HG03108 (cell line): ENCODE results near the gene ZNHIT3.
"Not testable (repeated sequence)": the region's sequence is repeated elsewhere in the genome, so short reads cannot be mapped to it uniquely, and the experiment has no call there.

Experiments used
- ATAC-seq: cut with Tn5 transposase; IDR thresholded peaks from one replicate; pipeline ENCODE4 v1.9.1; 2021; ENCODE audit warnings: moderate library complexity; ENCODE audit not compliant: unreplicated experiment

ZNHIT3 gene

GRCh38 chr17:36486204-36487194, at the start of gene ZNHIT3:
Gene ZNHIT3, plus strand, starts transcription at chr17:36486681. Its CDS starts 19 bp downstream, at chr17:36486700.
- peak; percentile 89 for ATAC-seq

- ATAC-seq: not testable (repeated sequence)
Observed at GRCh38 chr17:36441792-36442191, 44.7 kb upstream of the ZNHIT3 start.

- ATAC-seq: no peak
Observed at GRCh38 chr17:36443777-36444176, 42.7 kb upstream of the ZNHIT3 start.

DNA sequence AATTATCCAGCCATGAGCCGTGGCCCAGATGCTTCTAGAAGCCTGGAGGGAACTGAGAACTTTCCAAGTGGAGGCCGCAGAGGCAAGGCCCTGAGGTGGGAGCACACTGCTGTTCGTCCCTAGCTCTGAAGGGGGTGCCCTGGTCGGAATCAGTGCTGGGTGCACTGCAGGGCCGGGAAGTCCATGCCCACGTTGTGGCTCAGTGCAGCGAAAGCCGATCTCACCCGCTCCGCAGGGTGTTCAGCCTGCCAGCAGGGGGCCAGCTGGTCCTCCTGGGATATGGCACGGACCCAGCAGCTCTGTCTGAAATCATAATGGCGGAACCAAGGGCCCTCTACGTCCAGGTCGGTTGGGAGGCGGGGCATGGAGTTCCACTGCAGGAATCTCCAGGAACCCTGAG, 36.5 kb upstream of the ZNHIT3 start:
- ATAC-seq: not testable (repeated sequence)

DNA sequence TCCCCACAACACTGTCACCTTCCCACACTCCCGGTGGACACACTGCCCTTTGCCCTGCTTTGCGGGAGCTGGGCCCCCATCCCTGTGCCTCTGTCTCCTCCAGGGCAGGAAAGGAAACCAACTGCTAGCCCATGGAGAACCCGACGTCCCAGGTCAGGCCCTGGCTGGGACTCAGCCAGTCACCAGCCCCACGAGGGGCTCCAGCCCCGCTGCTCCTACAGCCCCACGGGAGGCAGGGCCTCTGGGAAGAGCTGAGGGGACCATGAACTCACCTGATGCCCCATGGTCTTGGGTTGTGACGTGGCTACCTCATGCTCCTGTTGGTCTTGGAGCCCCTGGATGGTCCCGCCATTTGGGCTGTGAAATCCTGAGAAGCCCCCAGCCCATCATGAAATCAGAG, 33.6 kb upstream of the ZNHIT3 start:
- ATAC-seq: not testable (repeated sequence)

DNA sequence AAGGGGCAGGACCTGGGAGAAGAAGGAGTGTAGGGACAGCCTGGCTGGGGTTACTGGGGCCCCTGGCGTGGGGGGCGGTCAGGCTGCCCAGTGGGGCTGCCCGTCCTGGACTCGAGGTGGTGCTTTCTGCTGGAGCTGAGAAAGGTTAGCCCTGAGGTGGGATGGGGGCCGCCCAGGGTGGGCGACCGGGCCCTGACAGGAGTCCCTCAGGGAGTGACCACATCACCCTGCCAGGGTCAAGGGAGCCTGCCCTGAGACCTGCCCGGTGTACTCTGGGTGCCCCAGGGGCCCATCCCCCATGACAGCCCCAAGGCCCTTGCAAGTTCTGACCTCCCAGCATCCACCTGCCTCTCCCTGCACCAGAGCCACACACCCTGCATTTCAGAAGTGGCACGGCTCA, 28.8 kb upstream of the ZNHIT3 start:
- not testable (repeated sequence) for ATAC-seq

DNA sequence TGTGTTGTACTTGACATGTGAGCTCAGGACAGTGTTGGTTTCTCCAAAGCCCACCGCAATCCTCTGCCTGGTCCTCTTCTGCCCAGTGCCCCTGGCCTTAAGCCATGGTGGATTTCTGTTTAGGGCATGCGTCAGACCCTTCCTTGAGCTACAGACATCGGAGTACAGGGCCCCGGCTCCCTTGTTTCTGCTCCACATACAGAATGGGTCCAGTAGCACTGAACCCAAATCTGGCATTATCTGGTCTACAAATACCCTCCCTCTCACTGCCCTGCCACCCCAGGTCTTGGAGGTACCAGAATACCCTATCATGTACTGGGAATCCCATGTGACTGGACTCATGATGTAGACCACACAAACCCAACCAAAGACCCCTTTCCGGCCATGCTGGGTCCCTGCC, 27.4 kb upstream of the ZNHIT3 start:
- no peak for ATAC-seq

DNA sequence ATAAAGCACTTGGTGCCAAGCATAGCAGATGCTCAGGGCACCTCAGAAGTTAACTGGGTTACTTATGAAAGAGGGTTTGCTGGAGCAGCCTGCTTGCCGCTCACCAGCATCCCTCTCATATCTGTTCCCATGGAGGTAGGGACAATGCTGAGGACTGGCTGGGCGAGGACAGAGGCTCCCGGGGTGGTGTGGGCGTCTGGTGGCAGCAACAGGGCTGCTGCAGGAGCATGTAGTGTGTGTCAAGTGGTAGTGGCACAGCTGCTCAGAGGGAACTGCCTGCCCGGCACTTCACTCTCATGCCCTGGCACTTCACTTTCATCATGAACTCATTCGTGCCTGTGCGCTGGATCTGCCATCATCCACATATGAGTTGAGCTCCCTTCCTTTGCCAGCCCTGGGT, 26.9 kb upstream of the ZNHIT3 start:
- ATAC-seq: no peak

- no peak for ATAC-seq
Observed at GRCh38 chr17:36460265-36460937, 26.1 kb upstream of the ZNHIT3 start.

- no peak for ATAC-seq
Observed at GRCh38 chr17:36461330-36462110, 25.0 kb upstream of the ZNHIT3 start.

- no peak for ATAC-seq
Observed at GRCh38 chr17:36463916-36464764, 22.3 kb upstream of the ZNHIT3 start.

DNA sequence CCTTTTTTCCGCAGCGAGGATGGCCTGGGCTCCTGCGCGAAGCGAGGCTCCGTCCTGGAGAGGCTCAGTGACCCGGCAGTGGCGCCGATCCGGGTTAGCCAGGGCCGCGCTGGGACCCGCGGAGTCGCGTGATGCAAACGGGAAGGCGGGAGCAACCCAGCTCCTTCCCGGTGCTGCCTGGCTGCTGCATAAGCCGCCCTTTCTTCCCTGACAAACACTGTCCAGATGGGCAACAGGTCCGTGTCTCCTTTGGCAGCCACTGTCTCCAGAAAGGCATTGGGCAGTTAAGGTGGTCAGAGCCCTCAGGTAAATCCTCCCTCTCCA, 21.8 kb upstream of the ZNHIT3 start:
- ATAC-seq: no peak

GRCh38 chr17:36468903-36469635, 17.4 kb upstream of the ZNHIT3 start:
- no peak for ATAC-seq

DNA sequence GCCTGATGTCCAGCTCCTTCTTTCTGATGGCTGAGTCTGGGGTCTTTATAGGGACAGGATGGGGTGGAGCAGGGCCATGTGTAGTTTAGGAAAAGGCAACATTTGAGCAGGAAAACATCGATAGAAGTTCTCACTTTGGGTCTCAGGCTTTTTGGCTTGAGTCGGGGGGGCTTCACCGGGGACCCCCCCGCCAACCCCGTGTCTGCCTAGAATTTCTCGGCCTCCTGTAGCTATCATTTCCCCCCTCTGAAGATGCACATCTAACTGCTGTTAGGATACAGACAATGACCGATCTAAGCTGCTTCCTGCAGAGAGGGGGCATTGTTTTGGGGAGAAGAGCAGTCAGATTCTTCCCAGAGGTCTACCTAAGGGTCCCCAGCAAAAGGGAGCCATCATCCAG, 16.7 kb upstream of the ZNHIT3 start:
- no peak for ATAC-seq

DNA sequence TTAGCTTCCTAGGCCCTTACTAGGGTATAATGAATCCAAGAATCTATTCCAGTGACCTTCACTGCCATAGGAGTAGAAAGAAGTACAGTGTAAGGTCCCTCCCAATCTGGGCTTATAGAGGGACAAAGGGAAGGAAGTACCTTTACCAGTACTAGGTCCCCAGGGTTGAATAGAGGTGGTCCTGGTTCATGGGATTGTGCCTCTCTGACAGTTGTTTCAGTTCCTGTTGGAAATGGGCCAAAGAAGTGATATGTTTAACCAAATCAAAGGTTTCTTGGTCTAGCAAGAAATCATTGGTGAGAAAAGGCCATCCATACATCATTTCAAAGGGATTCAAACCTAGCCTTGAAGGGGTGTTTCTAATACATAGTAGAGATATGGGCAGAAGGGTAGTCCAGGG, 16.0 kb upstream of the ZNHIT3 start:
- ATAC-seq: no peak

DNA sequence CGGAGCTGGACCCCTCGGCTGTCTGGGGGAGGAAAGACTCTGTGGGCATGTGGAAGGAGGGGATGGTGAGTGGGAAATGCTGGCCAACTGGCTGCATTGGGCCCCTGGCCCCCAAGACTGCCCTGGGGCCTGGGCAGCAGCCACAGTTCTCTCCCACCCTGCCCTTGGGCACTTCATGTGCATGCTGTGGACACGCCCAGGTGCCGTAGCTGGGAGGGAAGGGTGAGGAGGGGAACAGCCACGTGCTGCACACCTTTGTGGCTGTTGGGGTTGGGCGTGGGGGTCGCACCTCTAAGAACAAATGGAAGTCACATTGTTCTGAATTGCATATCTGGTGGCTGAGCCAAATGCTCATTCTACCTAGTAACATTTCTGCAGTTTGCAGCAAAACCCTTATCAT, 11.9 kb upstream of the ZNHIT3 start:
- ATAC-seq: no peak

DNA sequence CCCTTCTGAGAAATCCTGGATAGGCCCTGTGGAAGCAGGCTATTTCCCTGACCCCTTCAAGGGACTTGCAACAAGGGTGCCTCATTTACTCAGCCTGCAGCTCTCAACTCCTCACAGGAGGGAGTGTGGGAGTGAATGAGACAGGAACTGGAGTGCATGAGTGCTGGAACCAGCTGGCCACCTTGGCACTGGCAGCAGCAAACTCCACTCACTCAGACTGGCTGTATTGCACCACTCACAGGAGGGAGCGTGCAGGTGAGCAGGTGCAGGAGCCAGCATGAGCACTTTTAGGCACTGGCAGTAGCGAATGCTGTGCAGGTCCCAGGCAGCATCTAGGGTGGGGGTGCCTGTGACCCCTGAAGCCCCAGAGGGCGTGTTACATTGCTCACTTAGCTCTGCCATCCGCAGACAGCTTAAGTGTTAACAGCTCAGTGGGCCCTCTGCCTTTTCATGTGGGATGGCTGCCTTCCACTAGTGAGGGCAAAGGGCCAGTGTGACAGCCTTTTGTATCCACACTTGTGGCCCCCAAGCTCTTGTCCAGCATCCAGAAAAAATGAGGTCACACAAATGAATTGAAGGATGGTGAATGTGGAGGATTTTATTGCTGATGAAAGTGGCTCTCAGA, 11.0 kb upstream of the ZNHIT3 start:
- no peak for ATAC-seq

DNA sequence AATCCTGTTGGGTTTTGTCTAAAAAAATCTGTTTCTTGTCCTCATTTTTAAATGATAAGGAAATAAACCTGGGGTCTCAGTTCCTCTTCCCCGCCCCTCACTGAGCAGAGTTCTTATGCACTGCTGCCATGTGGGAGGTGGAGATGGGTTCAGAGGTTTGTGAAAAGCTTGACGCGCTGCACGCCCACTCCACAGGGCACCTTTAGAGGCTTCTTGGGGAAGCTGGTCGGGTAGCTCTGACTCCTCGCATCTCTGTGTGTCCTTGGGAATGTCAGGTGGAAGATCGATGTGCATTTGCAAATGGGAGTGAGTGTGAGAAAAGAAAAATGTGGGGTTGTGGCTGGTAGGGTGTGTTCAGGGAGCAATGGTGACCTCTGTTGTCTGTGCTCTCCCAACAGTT, 4.7 kb upstream of the ZNHIT3 start:
- no peak for ATAC-seq
